NCI-H446 treated with DMSO at 0.1 percent for 48 hours (cell line): Measurements from ENCODE around the gene LRRC10B.

Source experiments
- DNase-seq: peaks from one replicate; lab custom pipeline; 2025; lab: John Stamatoyannopoulos, UW

The LRRC10B gene

DNA sequence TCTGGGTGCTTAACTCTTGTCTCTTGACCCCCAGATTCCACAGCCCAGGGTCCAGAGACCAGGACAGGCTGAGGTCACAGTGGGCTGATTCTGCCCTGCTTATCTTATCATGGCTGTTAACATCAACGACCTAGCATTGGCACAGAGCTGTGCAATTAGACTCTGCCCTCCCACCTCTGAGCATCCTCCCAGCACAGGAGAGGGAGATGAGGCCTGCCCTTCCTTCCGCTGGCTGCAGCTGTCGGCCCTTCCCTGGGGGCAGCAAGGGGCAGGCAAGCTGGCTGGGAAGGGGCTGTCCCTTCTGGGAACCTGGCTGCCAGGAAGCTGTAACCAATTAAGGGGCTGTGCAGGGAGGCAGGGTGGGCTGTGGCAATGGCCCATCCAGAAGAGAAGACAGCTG is 22.5 kb downstream of the LRRC10B start:
- no peak for DNase-seq

DNA sequence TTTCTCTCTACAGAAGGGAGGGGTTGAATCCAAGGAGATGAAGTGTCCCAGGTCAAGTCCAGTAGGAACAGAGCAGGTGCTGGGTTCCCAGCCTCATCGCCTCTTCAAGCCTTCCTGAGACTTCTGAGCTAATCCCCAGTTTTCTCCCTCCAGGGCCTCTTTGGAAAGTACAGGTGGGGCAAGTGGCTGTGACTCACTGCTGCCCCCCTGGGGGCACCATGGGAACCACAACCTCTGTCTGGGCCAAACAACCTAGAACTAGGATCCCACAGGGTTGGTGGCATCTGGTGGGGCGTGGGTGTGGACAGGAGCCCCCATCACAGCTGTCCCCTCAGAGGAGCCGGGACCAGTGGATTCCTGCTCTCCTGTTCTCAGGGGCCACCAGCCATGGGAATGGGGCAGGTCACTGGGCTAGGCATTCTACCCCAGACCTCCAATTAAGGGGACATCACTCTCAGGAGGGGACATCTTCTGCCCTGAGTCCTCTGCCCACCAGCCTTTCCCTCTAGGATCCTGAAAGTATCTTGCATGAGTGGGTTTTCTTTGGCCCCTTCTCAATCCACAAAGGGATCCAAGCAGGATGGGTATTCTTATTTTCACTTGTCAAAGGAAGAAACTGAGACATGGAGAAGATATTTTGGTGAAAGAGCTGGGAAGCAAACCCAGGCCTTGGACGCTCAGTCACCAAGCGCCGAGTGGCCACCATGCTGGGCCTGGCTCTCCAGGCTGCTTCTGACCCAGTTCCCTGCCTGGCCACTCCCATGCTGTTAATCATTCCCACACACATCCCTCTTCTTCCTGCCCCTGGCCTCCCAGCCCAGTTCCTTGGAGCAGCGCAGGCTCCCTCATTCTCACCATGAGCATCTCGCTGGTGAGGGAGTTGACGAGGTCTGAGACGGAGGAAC is 23.8 kb downstream of the LRRC10B start:
- no peak for DNase-seq

DNA sequence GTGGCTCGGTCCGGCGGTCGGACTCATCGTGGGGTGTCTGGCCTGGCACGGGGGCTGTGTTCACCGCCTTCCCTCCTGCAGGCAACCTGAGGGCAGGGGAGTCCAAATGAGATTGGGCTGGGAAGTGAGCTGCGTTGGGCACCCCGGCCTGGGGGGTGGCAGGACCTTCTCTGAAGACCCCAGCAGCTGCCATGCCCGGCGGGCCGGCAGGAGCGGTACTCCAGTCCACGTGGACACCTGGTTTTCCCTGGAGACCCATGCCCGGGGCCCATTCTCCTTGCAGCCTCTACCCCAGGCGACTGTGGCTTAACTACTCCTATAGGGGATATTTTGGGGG is 24.5 kb downstream of the LRRC10B start:
- DNase-seq = no peak

DNA sequence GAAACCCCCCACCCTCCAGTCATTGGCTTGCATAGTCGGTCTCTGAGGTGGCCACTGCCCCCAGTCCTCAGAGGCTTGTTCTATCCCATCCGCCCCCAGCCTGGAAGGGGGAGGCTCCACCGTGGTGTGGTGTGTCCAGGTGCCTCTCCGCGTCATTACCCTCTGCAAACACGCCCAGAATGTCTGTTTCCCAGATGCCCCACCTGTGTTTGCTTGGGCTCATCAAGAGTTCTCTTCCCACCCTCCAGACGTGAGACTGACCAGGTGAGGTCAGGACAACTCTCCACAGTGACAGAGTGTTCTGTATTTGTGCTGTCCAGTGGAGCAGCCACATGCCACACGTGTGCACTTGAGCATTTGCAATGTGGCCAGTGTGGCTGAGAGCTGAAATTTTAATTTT is 24.9 kb downstream of the LRRC10B start:
- DNase-seq = no peak

DNA sequence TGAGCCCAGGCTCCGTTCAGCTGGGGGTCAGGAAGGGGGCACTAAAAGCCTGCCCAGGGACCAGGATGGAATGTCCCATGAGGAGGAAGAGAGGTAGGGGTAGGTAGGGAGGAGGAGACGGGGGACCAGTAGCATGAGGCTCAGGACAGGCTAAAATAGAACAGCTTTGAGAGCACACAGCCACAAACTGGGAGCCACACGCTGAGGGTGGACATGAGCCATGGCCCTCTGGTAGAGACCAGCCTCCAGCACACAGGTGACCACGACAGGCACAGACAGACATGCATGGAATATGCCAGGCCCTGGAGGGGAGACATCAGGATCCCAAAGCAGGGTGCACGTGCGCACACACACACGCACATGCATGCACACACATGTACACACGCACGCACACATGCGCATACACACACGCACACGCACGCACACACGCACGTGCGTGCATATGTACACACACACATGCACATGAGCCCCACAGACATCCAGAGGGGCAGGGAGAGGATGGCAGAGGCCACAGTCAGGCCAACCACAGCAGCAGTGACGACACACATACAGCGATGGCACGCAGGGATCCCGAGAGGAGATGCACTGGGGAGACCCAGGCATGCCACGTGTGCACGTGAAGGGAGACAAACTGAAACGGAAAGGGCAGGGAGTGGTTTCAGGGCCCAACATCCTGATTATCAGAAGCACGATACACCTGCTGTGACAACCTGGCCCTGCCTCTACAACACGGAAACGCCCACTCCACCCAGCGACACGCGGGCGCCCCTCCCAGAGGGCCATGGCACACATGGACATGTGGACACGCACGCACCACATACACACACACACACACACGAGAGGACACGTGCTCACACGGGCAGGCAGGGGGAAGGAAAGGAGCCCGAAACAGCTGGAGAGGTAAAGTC is 25.7 kb downstream of the LRRC10B start:
- DNase-seq = no peak

DNA sequence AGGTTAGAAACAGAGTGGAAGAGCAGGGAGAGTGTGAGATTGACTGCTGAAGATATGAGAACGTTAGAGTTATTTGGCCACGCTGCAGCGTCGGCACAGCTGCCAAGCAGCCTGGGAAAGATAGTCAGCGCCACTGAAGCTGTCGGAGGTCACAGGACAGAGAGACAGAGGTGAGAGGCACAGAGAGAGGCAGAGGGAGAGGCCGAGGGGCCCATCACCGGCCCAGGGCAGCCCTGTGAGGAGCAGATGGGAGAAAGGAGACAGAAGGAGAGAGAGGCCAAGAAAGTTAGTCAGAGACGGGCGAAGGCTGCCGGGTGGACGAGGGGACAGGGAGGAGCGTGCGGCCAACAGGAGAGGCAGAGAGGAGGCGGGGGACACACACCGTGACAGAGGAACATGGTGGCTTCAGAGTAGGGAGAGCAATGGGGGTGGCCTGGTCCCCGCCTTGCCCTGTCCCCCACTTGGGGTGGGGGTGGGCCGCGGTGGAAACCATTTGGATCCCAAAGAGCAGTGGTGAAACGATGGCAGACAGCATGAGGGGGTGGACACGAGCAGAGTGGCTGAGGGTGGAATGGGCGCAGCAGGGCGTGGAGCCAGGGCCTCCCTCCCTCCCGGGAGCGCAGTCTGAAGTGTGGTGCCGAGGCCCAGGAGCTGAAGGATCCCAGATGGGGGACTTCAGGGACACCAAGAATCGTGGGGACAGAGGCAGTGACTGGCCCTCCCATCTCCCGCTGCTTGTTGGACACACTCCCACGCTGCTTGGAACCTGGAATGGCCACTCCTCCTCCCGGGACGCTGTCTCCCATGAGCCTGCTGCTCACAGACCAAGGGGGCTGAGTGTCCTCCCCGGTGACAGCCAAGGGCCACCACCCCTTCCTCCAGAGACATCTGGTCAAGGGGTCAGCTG is 26.6 kb downstream of the LRRC10B start:
- no peak for DNase-seq

DNA sequence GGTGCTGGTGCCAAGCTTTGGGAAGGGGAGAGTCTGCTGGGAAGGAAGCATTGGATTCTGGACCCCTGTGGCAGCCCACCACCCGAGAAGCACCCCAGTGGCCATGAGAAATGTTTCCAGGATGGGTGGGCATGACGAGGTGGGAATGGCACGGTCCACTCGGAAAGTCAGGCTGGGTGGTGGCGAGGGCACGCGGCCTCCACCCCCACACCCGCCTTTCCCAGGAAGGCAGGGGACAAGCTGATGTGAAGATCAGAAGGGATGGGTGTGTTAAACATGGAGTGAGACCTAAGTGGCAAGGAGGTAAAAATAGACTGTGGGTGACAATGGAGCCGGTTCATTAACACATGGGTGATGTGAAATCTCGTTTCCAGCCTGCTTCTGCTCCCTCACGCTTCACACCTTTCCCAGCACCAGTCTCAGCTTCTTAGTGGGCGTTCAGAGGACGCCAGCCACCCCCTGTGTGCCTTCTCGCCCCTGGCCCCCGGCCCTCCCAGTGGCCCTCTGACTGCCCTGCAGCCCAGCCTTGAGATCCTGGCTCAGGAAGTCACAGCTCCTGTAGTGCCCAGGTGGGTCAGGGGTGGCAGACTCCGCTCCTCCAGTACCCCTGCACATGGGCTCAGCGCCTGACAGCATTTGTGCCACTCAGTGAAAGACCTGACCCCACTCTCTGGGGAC is 27.6 kb downstream of the LRRC10B start:
- DNase-seq = no peak

DNA sequence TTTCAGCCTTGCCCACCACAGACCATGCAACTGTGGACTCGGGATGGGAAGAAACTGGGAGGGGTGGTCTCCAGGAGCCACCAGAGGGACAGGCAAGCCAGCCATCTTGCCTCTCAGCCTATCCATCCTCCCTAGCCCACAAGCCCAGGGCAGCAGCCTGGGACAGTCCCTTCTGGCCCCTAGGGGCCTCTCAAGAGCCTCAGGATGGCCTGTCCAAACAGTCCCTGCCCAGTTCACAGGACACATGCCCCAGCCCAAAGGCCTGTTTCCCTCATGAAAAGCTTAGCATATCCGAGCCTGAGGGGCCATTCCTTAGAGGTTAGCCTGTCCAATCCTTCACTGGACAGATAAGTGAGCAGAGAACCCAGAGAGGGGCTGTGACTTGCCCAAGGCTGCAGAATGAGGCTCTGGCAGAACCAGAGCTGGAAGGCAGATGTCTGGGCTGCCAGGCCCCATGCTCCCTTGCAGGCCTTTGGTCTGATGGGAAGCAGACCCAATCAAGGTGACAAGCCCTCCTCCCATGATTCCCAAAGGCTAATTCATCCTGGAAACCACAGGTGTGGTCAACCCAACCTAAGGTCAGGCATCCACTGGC is 28.2 kb downstream of the LRRC10B start:
- no peak for DNase-seq

DNA sequence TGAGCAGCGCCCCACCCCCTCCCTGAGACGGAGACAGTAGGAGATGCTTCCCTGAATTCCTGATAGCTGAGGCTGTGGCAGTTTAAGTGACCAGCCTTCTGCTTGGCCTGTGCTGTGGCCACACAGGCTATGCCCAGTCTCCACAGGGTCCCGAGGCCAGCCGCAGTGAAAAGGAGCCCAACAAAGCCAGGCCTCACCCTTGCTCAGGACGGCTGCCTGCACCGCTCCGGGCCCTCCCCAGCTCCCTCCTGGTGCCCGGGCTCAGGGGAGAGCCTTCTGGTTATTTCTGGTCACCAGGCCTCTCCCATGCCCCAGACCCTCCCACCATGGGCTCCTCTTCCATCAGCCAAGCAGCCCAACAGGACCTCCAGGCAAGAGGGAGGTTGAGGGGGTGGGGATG is 28.8 kb downstream of the LRRC10B start:
- DNase-seq = no peak

DNA sequence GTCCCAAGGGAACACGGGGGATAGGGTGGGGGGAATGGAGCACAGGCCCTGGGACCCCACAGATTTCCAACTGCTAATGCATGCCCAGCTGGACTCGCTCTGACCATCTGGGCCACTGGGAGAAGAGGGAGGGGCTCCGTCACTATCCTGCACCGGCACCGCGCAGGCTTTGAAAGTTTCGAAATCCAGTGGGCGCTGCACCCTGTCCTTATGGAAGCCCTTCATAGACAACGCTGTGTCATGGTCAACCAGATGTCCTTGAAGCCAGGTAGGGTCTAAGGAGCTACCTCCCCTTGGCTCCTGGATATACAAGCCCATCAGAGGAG is 30.1 kb downstream of the LRRC10B start:
- no peak for DNase-seq

DNA sequence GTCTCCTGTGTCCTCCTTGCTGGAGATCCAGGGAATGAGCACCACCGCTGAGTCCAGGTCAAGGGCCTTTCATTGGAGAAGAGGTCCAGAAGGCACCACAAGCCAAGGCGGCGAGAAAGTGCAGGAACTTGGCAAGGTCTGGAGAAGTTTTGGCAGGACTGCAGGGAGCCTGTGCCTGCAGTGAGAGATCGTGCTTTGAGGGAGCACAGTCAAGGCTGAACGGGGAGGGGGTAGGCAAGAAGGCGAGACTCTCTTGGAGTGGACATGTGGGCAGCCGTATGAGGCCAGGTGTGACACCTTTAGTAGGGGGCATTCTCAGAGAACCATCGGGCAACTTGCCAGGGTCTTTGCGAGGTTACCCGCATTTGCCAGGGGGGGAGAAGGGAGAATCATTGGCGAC is 30.5 kb downstream of the LRRC10B start:
- DNase-seq = no peak

DNA sequence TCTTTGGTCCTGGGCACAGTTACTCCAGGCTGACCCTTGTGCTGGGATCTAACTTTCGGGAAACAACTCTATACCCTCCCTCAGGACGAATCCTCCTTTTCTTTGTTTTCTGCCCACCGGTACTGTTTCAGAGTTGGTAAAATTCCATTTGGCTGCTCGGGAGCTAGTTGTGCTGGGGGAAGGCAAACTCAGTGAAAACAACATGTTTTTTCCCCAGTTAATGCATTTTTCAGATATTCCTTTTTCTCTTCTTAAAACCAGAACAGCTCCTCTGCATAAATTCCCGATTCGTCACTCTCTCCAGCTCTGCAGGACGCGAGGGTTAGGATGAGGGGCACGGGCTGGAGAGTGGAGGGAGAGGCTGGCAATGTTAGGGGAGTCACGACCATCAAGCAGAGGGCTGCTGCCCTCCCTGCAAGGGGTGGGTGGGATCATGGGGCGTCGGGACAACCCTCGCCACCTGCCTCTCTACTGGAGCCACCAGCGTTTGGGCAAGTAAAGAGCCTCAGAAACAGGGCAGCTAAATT is 31.3 kb downstream of the LRRC10B start:
- no peak for DNase-seq

DNA sequence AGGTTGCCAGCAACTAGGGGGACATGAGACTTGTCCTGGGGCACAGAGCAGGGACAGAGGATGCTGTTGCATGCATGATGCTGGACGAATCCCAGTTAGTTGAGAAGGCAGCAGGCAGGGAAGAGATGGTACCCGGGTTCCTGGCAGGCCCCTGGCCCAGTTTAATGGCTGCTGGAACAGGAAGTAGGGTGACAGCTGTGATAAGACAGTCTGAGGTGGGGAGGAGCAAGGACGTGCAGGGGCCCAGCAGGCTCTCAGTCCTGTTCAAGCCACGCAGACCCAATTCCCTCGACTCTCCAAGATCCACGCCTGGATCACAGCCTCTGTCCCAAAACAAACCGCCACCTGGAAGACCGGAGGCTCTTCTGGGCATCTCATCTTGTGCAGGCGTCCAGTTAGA is 32.0 kb downstream of the LRRC10B start:
- no peak for DNase-seq

DNA sequence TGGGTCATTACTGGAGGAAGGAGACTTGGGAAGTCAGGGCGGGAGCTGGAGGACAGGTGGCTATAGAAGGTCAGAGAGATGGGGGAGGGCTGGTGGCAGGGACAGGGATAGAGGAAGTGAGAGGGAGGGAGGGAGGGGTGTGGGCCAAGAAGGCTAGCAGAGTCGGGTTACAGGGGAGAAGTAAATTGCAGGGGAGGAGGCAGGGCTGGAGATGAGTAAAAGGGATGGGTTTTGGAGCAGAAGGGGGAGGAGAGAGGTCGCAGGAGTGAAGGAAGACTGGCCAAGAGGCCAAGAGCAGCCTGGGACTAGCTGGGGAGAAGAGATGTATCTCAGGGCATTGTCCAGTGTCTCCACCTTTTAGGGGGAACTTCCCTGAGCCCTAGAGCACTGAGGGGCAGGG is 33.0 kb downstream of the LRRC10B start:
- peak; percentile 48 for DNase-seq

DNA sequence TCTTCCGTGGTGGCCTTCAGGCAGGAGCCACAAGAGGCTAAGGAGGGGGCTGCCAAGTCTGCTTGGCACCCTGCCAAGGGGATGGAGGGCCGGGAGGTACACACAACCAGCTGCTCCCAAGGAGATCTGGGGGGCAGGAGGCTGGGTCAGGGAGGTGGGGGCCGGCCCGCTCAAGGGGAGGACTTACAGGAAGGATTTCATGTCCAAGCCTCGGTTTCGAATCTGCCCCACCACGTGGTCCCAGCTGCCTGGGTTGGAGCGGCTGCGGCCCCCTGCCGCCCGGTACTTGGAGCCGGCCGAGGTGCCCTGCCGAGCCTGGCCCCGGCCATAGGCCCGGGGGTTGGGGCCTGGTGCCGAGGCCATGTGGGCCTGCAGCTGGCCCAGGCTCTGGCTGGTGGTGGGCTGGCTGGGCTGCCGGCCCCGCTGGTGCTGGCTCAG is 33.5 kb downstream of the LRRC10B start:
- DNase-seq = peak; percentile 75

DNA sequence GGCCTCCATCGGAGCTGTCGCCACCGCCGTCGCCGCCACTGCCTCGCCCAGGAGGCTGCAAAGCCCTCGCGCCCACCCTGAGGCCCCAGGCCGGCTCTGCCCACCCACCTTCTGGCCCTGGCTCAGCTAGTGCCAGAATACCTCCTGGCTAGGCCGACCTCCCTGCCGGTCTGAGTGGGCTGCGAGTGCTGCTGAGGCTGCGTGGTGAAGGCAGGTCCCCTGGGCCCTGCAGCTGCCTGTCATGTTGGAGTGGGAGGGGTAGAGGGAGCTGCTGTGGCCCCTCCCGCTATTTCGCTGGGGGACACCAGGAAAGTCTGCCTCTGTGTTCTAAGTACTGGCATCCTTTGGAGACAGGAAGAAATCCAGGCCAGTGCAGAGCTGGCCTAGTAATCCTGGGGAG is 34.2 kb downstream of the LRRC10B start:
- no peak for DNase-seq

DNA sequence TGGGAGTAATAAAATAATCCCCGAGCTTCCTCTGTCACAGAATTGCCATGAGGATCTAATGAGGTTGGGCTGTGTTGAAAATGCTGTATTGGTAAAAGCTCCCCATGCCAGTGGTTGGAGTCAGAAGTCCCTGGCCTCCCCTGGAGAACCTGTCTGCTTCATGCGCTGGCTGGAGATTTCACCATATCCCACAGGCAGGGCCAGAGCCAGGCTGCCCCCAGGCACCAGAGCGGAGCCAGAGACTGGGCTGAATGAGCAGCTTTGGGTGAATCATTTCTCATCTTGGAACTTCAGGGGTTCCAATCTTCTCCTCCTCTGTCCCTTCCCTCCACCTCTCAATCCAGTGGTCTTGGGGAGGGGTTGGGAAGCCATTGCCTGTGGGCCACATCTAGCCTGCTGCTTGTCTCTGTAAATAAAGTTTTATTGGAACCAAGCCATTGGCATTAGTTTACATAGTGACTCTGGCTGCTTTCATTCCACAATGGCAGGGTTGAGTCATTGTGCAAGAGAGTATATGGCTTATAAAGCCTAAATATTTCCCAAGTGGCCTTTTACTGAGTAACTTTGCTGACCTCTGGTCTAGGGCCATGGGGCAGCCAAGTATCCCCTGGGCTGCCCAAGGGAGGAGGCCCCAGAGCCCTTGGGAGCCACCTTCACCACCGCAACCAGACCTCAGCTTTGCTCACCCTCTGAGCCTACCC is 35.2 kb downstream of the LRRC10B start:
- peak; percentile 45 for DNase-seq

DNA sequence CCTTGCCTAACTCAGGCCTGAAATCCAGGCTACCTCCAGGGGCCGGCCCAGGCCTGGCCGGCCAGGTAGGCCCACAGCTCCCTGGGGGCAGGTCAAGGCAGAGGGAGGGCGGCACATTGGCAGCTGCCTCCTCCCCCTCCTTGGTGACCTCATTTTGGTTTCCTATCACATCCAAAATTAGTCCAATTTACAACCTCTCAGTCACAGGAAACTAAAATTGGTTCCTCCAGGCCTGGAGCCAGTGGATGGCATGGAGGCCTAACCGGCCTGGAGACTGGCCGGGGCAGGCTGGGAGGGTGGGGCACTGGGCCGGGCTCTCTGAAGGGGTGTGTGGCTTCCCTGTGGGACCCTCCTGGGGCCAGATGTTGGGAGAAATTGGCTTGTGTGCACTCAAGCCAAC is 35.9 kb downstream of the LRRC10B start:
- no peak for DNase-seq

DNA sequence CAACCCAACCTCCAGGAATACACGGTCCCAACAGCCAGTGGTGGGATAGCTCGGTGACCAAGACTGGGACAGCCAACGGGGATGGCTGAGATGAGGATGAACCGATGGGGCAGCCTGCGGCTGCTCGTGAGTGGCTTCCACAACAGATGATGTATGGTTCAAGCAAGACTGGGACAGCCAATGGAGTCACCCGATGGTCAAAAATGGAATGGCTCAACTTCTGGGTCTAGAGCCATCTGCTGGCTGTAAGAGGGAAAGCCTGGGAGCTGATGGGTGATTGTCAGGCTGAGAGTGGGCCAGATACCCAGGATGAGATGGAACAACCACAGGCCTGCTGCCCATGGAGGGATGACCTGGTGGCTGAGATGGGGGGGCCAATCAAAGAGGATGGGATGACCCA is 36.8 kb downstream of the LRRC10B start:
- DNase-seq = no peak

DNA sequence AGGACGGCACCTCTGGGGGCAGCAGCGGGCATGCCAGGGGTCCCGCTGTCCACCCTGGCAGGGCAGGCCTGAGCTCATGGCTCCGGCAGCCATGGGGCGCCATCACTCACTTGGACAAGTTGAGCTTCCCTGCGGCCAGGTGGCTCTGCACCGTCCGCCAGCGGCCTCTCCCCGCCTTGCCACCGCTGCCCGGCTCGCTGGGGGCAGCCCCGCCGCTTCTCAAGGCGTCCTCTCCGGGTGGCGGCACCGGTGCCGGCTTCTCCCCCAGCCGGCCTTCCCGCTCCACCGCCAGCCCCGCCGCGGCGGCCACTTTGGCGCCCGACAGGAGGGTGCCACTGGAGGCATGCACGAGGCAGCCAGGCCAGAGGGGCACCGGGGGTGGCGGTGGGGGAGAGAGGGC is 37.4 kb downstream of the LRRC10B start:
- no peak for DNase-seq
